AG04450 (cell line): ENCODE results near the gene IFT122. TPM values are rescaled to one million over a fixed set of nuclear protein-coding genes. Genes with fewer than 3 reads are reported as not detected.
A peak's percentile ranks its signal among the peaks of the same experiment; 100 is the strongest.

Experiments used
- CTCF ChIA-PET: fragments of 300-600, 350-600 bp; formaldehyde crosslinking; extraction: SDS; loops from one replicate; lab custom pipeline; 2022; ENCODE audit warnings: antibody characterized with exemption, inconsistent platforms; lab: Charles Lee
- POLR2A ChIA-PET: fragments of 350-600 bp; formaldehyde crosslinking; extraction: SDS; loops from one replicate; lab custom pipeline; 2021; ENCODE audit warnings: antibody characterized with exemption, inconsistent platforms; lab: Yijun Ruan, JAX
- DNase-seq: peaks from one replicate; pipeline ENCODE4 v3.0.0-alpha.2; 2011; ENCODE audit warnings: low read depth, low spot score
- H3K27ac ChIP-seq: one replicate; pipeline ENCODE4 v1.5.1; 2012; ENCODE audit warnings: low read depth, low read length, control low read depth
- H3K27me3 ChIP-seq: one replicate; pipeline ENCODE4 v1.6.0; 2012; ENCODE audit warnings: low read length; ENCODE audit not compliant: control insufficient read depth, insufficient read depth
- H3K4me3 ChIP-seq: 2 replicates; pipeline ENCODE4 v1.5.1; 2011; ENCODE audit warnings: mild to moderate bottlenecking, low read depth, low read length, control low read depth
- H3K9me3 ChIP-seq: 2 replicates; pipeline ENCODE4 v1.5.1; 2012; ENCODE audit warnings: low read length; ENCODE audit not compliant: control insufficient read depth, insufficient read depth
- CTCF ChIP-seq: IDR thresholded peaks from 2 replicates; pipeline ENCODE4 v1.5.1; 2011; ENCODE audit warnings: low read depth, low read length, control low read depth, inconsistent platforms
- polyA plus RNA-seq: library from polyadenylated mRNA; depleted of rRNA; stranded (reverse); fragments of >200 nt; gene quantifications from 2 replicates; pipeline ENCODE4 v1.2.3, GENCODE V29; 2011

IFT122 gene
- polyA plus RNA-seq, 1 experiment = 14.3 TPM

- no peak for TF ChIP-seq CTCF
- POLR2A ChIA-PET = interaction anchor here (1.4 kb wide), 1 partner anchor 9 kb away, joined by 6 read pairs; no protein-coding TSS in a partner anchor
- Histone ChIP-seq H3K27me3 (peaks cover 3% of the 10 kb centered on the region), H3K4me3 (no peak overlapping the region), H3K9me3 (peaks cover 6% of the 10 kb centered on the region), H3K27ac (no peak overlapping the region)
- DNase-seq = no peak
- CTCF ChIA-PET = interaction anchor here (0.6 to 2.0 kb wide), 6 partner anchors 9 to 100 kb away, joined by 3 to 12 read pairs (median 3); no protein-coding TSS in a partner anchor
Measured at GRCh38 chr3:129422897-129423296, 17.1 kb upstream of the IFT122 start.

- CTCF ChIA-PET = interaction anchor here (2.0 kb wide), 1 partner anchor 24 kb away, joined by 12 read pairs; no protein-coding TSS in a partner anchor
- H3K9me3 ChIP-seq = peaks cover 6% of the 10 kb centered on the region
- no peak overlapping the region for H3K4me3 ChIP-seq
- H3K27ac ChIP-seq = no peak overlapping the region
- POLR2A ChIA-PET = no interaction called here
- no peak for TF ChIP-seq CTCF
- no peak for DNase-seq
- peaks cover 3% of the 10 kb centered on the region for H3K27me3 ChIP-seq
Measured at GRCh38 chr3:129424185-129424841, 15.7 kb upstream of the IFT122 start.

- ChIA-PET CTCF (no interaction called here), POLR2A (no interaction called here)
- Histone ChIP-seq H3K4me3 (no peak overlapping the region), H3K27me3 (peaks cover 3% of the 10 kb centered on the region), H3K27ac (no peak overlapping the region), H3K9me3 (peaks cover 6% of the 10 kb centered on the region)
- no peak for DNase-seq
- TF ChIP-seq CTCF = no peak
Measured at GRCh38 chr3:129425213-129425612, 14.8 kb upstream of the IFT122 start.

GRCh38 chr3:129425619-129426018 is 14.4 kb upstream of the IFT122 start:
- ChIA-PET CTCF (no interaction called here), POLR2A (no interaction called here)
- TF ChIP-seq CTCF = no peak

GRCh38 chr3:129428007-129428375 is 12.0 kb upstream of the IFT122 start:
- no peaks in the 10 kb centered on the region for H3K9me3 ChIP-seq
- ChIA-PET CTCF (interaction anchor here (1.3 to 1.8 kb wide), 2 partner anchors 28 to 44 kb away, joined by 3 to 8 read pairs; no protein-coding TSS in a partner anchor), POLR2A (interaction anchor here (1.4 to 3.2 kb wide), 3 partner anchors 11 to 45 kb away, joined by 5 to 34 read pairs (median 7); partner anchors contain the start of genes IFT122 and MBD4)
- no peak for TF ChIP-seq CTCF
- DNase-seq = no peak
- peak overlapping the region; percentile 76 for H3K4me3 ChIP-seq
- no peak overlapping the region for H3K27ac ChIP-seq
- peaks cover 3% of the 10 kb centered on the region for H3K27me3 ChIP-seq

More at GRCh38 chr3:129425619-129426018, 14.4 kb upstream of the IFT122 start:
- no peak overlapping the region for H3K27ac ChIP-seq
- H3K27me3 ChIP-seq = peaks cover 3% of the 10 kb centered on the region
- DNase-seq = no peak
- H3K9me3 ChIP-seq = peaks cover 6% of the 10 kb centered on the region
- no peak overlapping the region for H3K4me3 ChIP-seq
